Measurements from ENCODE around the gene KIF5A.
"Not testable (repeated sequence)": the region's sequence is repeated elsewhere in the genome, so short reads cannot be mapped to it uniquely, and the experiment has no call there.

KIF5A gene

GRCh38 chr12:57549909-57550640, at the start of gene KIF5A:
Gene KIF5A, plus strand, starts transcription at chr12:57550044. Its CDS starts 228 bp downstream, at chr12:57550272.
- Mint-ChIP-seq H3K4me1 (peaks cover 45% of the 10 kb centered on the region), H3K4me3 (peak within 1 kb of the TSS; percentile 79)

DNA sequence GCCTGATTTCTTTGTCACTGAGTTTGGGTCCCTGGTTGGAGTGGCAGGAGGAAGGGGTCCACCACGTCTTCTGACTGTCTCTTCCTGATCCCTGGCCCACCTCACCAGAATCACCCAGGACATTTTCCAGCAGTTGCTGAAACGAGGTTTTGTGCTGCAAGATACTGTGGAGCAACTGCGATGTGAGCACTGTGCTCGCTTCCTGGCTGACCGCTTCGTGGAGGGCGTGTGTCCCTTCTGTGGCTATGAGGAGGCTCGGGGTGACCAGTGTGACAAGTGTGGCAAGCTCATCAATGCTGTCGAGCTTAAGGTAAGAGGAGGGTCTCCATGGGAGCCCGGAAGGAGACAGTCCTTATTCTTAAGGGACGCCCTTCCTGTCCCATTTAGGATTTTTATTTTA, 49.6 kb upstream of the KIF5A start:
- H3K27me3 Mint-ChIP-seq: no peaks in the 10 kb centered on the region
- no peak overlapping the region for H3K4me3 Mint-ChIP-seq
- no peaks in the 10 kb centered on the region for H3K9me3 Mint-ChIP-seq
- H3K36me3 Mint-ChIP-seq: peaks cover 74% of the 10 kb centered on the region
- peaks cover 17% of the 10 kb centered on the region for H3K4me1 Mint-ChIP-seq
- ATAC-seq: no peak
- no peak overlapping the region for H3K27ac Mint-ChIP-seq

More at GRCh38 chr12:57549909-57550640, at the start of gene KIF5A:
- H3K36me3 Mint-ChIP-seq: no peaks in the 10 kb centered on the region
- peak; percentile 54 for ATAC-seq
- H3K27ac Mint-ChIP-seq: peak within 1 kb of the TSS; percentile 45
- H3K27me3 Mint-ChIP-seq: peaks cover 16% of the 10 kb centered on the region
- H3K9me3 Mint-ChIP-seq: no peaks in the 10 kb centered on the region

DNA sequence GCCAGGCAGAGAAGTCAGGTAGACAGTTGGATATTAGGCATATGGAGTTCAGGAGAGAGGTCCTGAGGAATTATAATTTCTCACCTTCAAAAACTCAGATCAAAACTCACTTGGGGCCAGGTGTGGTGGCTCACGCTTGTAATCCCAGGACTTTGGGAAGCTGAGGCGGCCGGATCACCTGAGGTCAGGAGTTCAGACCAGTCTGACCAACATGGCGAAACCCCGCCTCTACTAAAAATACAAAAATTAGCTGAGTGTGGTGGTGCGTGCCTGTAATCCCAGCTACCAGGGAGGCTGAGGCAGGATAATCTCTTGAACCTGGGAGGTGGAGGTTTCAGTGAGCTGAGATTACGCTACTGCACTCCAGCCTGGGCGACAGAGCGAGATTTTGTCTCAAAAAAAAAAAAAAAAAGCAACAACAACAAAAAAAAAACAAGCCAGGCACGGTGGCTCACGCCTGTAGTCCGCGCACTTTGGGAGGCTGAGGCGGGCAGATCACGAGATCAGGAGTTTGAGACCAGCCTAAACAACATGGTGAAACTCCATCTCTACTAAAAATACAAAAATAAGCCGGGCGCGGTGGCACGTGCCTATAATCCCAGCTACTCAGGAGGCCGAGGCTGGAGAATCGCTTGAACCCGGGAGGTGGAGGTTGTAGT, 47.4 kb upstream of the KIF5A start:
- not testable (repeated sequence) for H3K27me3 Mint-ChIP-seq, H3K27ac Mint-ChIP-seq, H3K9me3 Mint-ChIP-seq, ATAC-seq, H3K4me3 Mint-ChIP-seq, H3K4me1 Mint-ChIP-seq
- H3K36me3 Mint-ChIP-seq: peaks cover 67% of the 10 kb centered on the region

GRCh38 chr12:57506541-57506940, 43.3 kb upstream of the KIF5A start:
- not testable (repeated sequence) for ATAC-seq

GRCh38 chr12:57507796-57508195, 42.0 kb upstream of the KIF5A start:
- H3K9me3 Mint-ChIP-seq, ATAC-seq, H3K27ac Mint-ChIP-seq, H3K27me3 Mint-ChIP-seq, H3K4me3 Mint-ChIP-seq, H3K4me1 Mint-ChIP-seq: not testable (repeated sequence)
- H3K36me3 Mint-ChIP-seq: peaks cover 59% of the 10 kb centered on the region

More at GRCh38 chr12:57506541-57506940, 43.3 kb upstream of the KIF5A start:
- not testable (repeated sequence) for H3K4me1 Mint-ChIP-seq, H3K4me3 Mint-ChIP-seq, H3K9me3 Mint-ChIP-seq, H3K27ac Mint-ChIP-seq, H3K27me3 Mint-ChIP-seq
- peaks cover 56% of the 10 kb centered on the region for H3K36me3 Mint-ChIP-seq

- Mint-ChIP-seq H3K4me1 (peaks cover 6% of the 10 kb centered on the region), H3K27ac (no peak overlapping the region)
Measured at GRCh38 chr12:57511161-57511560, 38.7 kb upstream of the KIF5A start.

GRCh38 chr12:57511588-57512325, 38.1 kb upstream of the KIF5A start:
- no peak for ATAC-seq
- Mint-ChIP-seq H3K27me3 (no peaks in the 10 kb centered on the region), H3K36me3 (peaks cover 69% of the 10 kb centered on the region), H3K4me3 (no peak overlapping the region), H3K4me1 (peaks cover 7% of the 10 kb centered on the region), H3K27ac (peak overlapping the region; percentile 3), H3K9me3 (no peaks in the 10 kb centered on the region)

More at GRCh38 chr12:57511161-57511560, 38.7 kb upstream of the KIF5A start:
- peaks cover 63% of the 10 kb centered on the region for H3K36me3 Mint-ChIP-seq
- H3K9me3 Mint-ChIP-seq: no peaks in the 10 kb centered on the region
- ATAC-seq: no peak
- H3K27me3 Mint-ChIP-seq: no peaks in the 10 kb centered on the region
- H3K4me3 Mint-ChIP-seq: no peak overlapping the region

DNA sequence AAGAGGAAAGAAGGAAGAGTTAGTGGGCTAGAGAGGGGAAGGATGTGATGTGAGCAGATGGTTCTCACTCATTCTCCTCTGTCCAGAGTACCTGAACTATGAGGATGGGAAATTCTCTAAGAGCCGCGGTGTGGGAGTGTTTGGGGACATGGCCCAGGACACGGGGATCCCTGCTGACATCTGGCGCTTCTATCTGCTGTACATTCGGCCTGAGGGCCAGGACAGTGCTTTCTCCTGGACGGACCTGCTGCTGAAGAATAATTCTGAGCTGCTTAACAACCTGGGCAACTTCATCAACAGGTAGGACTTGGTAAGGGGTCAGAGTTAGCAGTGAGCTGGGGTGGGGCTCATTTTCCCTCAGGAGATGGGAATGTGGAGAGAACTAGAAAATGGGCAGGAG, 37.2 kb upstream of the KIF5A start:
- Mint-ChIP-seq H3K4me3 (no peak overlapping the region), H3K36me3 (peaks cover 78% of the 10 kb centered on the region), H3K9me3 (no peaks in the 10 kb centered on the region), H3K27me3 (no peaks in the 10 kb centered on the region), H3K4me1 (peaks cover 16% of the 10 kb centered on the region), H3K27ac (peak overlapping the region; percentile 3)
- no peak for ATAC-seq

- Mint-ChIP-seq H3K36me3 (peaks cover 80% of the 10 kb centered on the region), H3K4me1 (peaks cover 23% of the 10 kb centered on the region), H3K9me3 (no peaks in the 10 kb centered on the region), H3K27me3 (no peaks in the 10 kb centered on the region), H3K4me3 (no peak overlapping the region), H3K27ac (peak overlapping the region; percentile 3)
- no peak for ATAC-seq
Measured at GRCh38 chr12:57513266-57513665, 36.6 kb upstream of the KIF5A start.

DNA sequence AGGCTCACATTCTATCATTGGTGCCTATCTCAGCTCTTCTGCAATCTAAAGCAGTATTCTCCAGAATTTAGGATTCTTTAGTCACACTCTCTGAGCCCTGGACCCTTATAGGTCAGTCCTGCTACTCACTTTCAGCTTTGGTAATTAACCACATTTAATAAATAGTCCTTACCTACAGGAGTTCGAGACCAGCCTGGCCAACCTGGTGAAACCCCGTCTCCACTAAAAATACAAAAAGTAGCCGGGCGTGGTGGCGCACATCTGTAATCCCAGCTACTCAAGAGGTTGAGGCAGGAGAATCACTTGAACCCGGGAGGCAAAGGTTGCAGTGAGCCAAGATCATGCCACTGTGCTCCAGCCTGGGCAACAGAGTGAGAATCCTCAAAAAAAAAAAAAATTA, 36.2 kb upstream of the KIF5A start:
- not testable (repeated sequence) for H3K4me3 Mint-ChIP-seq, H3K27me3 Mint-ChIP-seq, ATAC-seq, H3K27ac Mint-ChIP-seq, H3K9me3 Mint-ChIP-seq
- peaks cover 27% of the 10 kb centered on the region for H3K4me1 Mint-ChIP-seq
- H3K36me3 Mint-ChIP-seq: peaks cover 81% of the 10 kb centered on the region

DNA sequence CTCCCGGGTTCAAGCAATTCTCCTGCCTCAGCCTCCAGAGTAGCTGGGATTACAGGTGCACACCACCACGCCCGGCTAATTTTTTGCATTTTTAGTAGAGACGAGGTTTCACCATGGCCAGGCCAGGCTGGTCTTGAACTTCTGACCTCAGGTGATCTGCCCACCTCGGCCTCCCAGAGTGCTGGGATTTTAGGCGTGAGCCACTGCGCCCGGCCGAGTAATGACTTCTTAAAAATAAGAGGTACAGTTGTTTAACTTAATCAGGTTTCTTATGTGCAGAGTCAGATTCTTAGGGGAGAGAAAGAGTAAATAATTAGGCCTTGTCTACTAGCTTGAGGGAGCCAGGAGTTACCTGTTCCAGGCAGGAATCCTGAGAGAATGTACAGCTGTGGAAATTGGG, 35.6 kb upstream of the KIF5A start:
- H3K36me3 Mint-ChIP-seq: peaks cover 83% of the 10 kb centered on the region
- H3K4me1 Mint-ChIP-seq: peaks cover 32% of the 10 kb centered on the region
- not testable (repeated sequence) for ATAC-seq, H3K27ac Mint-ChIP-seq, H3K4me3 Mint-ChIP-seq, H3K27me3 Mint-ChIP-seq, H3K9me3 Mint-ChIP-seq

- H3K27ac Mint-ChIP-seq: no peak overlapping the region
- H3K36me3 Mint-ChIP-seq: peaks cover 79% of the 10 kb centered on the region
- no peaks in the 10 kb centered on the region for H3K9me3 Mint-ChIP-seq
Measured at GRCh38 chr12:57514720-57515407, 35.0 kb upstream of the KIF5A start.

DNA sequence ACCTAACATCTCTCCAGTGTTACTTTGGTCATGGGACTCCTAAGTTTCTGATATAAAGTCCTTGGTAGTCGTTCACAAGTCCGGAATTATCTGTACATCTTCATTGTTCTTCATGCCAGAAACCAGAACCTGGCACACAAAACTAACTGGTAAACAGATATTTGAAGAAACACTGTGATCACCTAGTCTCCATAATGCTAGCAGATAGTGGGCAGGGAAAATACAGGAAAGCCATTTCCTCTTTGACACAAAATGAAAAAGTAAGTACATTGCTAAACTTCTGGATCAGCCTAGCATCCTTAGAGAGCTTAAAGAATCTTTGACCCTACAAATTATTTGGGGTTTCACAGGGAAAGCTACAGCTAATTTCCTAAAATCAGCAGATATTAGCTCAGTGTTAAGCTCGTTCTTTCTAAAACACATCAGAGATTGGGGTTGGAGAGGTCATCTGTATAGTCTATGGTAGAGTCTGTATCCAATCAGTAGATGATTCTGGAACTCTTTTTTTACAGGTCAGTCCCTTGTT, 34.4 kb upstream of the KIF5A start:
- Mint-ChIP-seq H3K4me3 (no peak overlapping the region), H3K27me3 (no peaks in the 10 kb centered on the region), H3K9me3 (no peaks in the 10 kb centered on the region), H3K4me1 (peaks cover 38% of the 10 kb centered on the region), H3K36me3 (peaks cover 79% of the 10 kb centered on the region), H3K27ac (peak overlapping the region; percentile 53)
- ATAC-seq: no peak

More at GRCh38 chr12:57514720-57515407, 35.0 kb upstream of the KIF5A start:
- peaks cover 38% of the 10 kb centered on the region for H3K4me1 Mint-ChIP-seq
- no peaks in the 10 kb centered on the region for H3K27me3 Mint-ChIP-seq
- no peak overlapping the region for H3K4me3 Mint-ChIP-seq
- ATAC-seq: no peak

GRCh38 chr12:57515934-57516541, 33.8 kb upstream of the KIF5A start:
- peaks cover 79% of the 10 kb centered on the region for H3K36me3 Mint-ChIP-seq
- peaks cover 41% of the 10 kb centered on the region for H3K4me1 Mint-ChIP-seq
- H3K9me3 Mint-ChIP-seq: no peaks in the 10 kb centered on the region
- no peaks in the 10 kb centered on the region for H3K27me3 Mint-ChIP-seq
- no peak for ATAC-seq
- H3K4me3 Mint-ChIP-seq: no peak overlapping the region
- H3K27ac Mint-ChIP-seq: peak overlapping the region; percentile 53

Data from stimulated activated memory B cell treated with anti-CD40 and anti-IgM and Interleukin-4, amounts not matched to agents 10 μg/mL and 1 μg/mL and 100 μg/mL, for 72 hours (primary cell).